Panc1 (cell line): ENCODE data around the gene SLC2A1.

ENCODE experiments used
- CTCF ChIP-seq: fragments of 450-650 bp; IDR thresholded peaks from 2 replicates; pipeline ENCODE4 v1.5.1; 2017; ENCODE audit warnings: mild to moderate bottlenecking
- POLR2AphosphoS5 ChIP-seq: IDR thresholded peaks from 2 replicates; pipeline ENCODE4 v1.6.1; 2012; ENCODE audit warnings: mild to moderate bottlenecking, low read depth, low read length, moderate library complexity
- REST ChIP-seq, 2 experiments: IDR thresholded peaks; 2 replicates each; pipeline ENCODE4 v1.6.1; 2011 to 2012; ENCODE audit warnings: low read depth in 2 of 2, control low read depth in 1 of 2, low read length in 1 of 2, mild to moderate bottlenecking in 1 of 2, moderate library complexity in 1 of 2; ENCODE audit not compliant: insufficient read depth in 1 of 2

- TF ChIP-seq POLR2AphosphoS5 = no peak
- no peak for TF ChIP-seq CTCF
- no peak for TF ChIP-seq REST (IDR thresholded peaks at IDR 0.05; ENCODE audit: insufficient read depth in 1 of 2, low read depth in 2 of 2, low read length in 1 of 2)
Observed at GRCh38 chr1:42941640-42942330, 16.9 kb downstream of the SLC2A1 start.
